OCI-LY7 (cell line): ENCODE results near the gene PAM16.

Experiments used
- EZH2phosphoT487 ChIP-seq: fragments of 200-600 bp; sonication (generic); IDR thresholded peaks from 2 replicates; pipeline ENCODE4 v1.6.1; 2018; ENCODE audit warnings: low read depth, borderline replicate concordance, mild to moderate bottlenecking, mixed run types, antibody characterized with exemption, low read length, moderate library complexity, mixed read lengths
- TF ChIP-seq, protein P1 (sequence below): fragments of 200-600 bp; sonication (generic); conservative IDR thresholded peaks from 2 replicates; pipeline ENCODE4 v1.5.1; 2014; ENCODE audit warnings: mild to moderate bottlenecking, antibody characterized with exemption, low read length, moderate library complexity, mixed read lengths

DNA sequence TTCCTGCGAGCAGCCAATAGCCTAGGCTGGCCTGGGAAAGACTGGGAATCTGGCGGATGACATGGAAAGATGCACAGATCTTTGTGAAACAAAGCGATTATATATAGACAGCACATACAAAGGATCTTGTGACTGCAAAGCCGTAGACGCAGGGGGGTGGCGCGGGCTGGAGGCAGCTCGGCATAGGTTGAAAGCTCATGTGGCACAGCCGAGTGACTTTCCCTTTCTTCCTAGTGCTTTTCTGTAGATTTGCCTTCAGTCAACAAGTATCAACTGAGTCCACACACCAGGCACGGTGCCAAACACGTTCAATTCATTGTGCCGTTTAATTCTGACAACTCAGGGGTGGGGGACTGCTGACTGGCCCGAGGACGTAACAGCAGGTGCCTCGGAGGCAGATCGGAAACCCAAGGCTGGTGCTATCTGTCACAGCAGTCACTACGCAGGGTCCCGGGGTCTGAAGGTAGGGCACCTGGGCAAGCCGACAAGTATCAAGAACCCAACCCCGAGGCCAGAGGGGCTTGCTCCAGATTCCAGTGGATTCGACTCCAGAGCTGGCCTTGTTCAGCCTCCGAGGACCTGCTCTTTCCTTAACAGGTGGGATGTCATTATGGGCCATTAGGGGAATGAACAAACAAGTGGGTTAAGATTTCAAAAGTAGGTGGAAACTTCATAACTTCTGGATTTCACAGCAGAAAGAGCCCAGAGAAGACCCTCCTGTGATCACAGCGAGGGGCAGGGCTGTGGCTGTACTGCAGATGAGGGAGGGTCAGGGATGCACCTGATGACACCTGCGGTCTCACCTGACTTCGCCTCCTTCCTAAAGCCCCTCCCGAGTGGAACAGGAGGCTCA is 5.9 kb downstream of the PAM16 start:
- TF ChIP-seq, protein P1, sequence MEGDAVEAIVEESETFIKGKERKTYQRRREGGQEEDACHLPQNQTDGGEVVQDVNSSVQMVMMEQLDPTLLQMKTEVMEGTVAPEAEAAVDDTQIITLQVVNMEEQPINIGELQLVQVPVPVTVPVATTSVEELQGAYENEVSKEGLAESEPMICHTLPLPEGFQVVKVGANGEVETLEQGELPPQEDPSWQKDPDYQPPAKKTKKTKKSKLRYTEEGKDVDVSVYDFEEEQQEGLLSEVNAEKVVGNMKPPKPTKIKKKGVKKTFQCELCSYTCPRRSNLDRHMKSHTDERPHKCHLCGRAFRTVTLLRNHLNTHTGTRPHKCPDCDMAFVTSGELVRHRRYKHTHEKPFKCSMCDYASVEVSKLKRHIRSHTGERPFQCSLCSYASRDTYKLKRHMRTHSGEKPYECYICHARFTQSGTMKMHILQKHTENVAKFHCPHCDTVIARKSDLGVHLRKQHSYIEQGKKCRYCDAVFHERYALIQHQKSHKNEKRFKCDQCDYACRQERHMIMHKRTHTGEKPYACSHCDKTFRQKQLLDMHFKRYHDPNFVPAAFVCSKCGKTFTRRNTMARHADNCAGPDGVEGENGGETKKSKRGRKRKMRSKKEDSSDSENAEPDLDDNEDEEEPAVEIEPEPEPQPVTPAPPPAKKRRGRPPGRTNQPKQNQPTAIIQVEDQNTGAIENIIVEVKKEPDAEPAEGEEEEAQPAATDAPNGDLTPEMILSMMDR = no peak
- TF ChIP-seq EZH2phosphoT487 = no peak
